ENCODE results near the gene LFNG.

DNA sequence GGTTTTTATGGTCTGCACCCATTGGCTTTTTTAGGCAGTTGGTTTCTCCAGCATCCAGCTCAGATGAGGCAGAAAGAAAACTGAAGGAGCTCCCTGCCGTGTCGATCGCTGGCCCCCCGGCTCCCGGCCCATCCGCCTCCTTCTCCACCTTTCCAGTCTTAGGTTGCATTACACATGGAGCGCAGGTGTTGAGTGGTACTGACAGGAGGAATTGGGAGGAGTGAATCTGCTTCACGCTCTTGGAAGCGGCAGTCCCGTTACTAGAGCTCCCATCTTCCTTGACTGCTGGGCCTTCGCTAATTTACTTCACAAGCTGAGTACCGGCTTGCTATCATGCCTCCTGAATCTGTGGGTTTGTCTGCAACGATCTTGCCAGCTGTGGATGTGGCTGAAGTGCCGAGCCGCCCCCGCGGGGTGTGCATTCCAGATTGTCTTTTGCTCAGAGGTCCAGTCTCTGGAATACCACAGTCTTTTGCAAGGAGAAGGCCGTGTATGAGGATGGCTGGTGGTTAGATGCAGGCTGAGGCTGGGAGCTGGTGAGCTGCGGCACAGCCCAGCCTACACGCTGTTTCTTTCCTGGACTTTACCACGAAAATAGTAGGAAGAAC, 56.3 kb downstream of the LFNG start:
- TF ChIP-seq, protein P1, sequence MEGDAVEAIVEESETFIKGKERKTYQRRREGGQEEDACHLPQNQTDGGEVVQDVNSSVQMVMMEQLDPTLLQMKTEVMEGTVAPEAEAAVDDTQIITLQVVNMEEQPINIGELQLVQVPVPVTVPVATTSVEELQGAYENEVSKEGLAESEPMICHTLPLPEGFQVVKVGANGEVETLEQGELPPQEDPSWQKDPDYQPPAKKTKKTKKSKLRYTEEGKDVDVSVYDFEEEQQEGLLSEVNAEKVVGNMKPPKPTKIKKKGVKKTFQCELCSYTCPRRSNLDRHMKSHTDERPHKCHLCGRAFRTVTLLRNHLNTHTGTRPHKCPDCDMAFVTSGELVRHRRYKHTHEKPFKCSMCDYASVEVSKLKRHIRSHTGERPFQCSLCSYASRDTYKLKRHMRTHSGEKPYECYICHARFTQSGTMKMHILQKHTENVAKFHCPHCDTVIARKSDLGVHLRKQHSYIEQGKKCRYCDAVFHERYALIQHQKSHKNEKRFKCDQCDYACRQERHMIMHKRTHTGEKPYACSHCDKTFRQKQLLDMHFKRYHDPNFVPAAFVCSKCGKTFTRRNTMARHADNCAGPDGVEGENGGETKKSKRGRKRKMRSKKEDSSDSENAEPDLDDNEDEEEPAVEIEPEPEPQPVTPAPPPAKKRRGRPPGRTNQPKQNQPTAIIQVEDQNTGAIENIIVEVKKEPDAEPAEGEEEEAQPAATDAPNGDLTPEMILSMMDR (conservative IDR thresholded peaks at IDR 0.05 in 1 of 2, IDR thresholded peaks at IDR 0.05 in 1 of 2; ENCODE audit: extremely low read depth in 1 of 2, insufficient read depth in 1 of 2, low read depth in 1 of 2, low read length in 2 of 2): no peak
- no peak for TF ChIP-seq EZH2 (IDR thresholded peaks at IDR 0.05; ENCODE audit: borderline replicate concordance, low read length)
